Naive B cell (primary cell): ENCODE data around the gene GRAMD1B. TPM values are rescaled to one million over a fixed set of nuclear protein-coding genes. Genes with fewer than 3 reads are reported as not detected.
"Not testable (repeated sequence)": the region's sequence is repeated elsewhere in the genome, so short reads cannot be mapped to it uniquely, and the experiment has no call there.

Experiments used
- ATAC-seq, 2 donors: fragments of 150-1000 bp; cut with Tn5 transposase; 2 replicates each; pipeline ENCODE4 v1.10.0; 2021; ENCODE audit warnings: low read depth in 2 of 2, mild to moderate bottlenecking in 2 of 2, moderate library complexity in 2 of 2
- DNase-seq: peaks from one replicate; pipeline ENCODE4 v3.0.0; 2022
- H3K27ac Mint-ChIP-seq, 6 donors: one replicate each; pipeline ENCODE4 v1.8.0; 2020 to 2022; ENCODE audit warnings: mild to moderate bottlenecking in 6 of 6, mixed read lengths in 6 of 6, moderate library complexity in 5 of 6, inconsistent platforms in 2 of 6
- H3K27me3 Mint-ChIP-seq, 3 donors: one replicate each; pipeline ENCODE4 v1.8.0; 2021 to 2022; ENCODE audit warnings: mixed read lengths in 3 of 3, mild to moderate bottlenecking in 1 of 3
- H3K36me3 Mint-ChIP-seq, 2 donors: one replicate each; pipeline ENCODE4 v1.8.0; 2020 to 2022; ENCODE audit warnings: mixed read lengths in 2 of 2, inconsistent platforms in 1 of 2, mild to moderate bottlenecking in 1 of 2
- H3K4me1 Mint-ChIP-seq, 3 donors: one replicate each; pipeline ENCODE4 v1.8.0; 2020 to 2022; ENCODE audit warnings: mixed read lengths in 3 of 3, inconsistent platforms in 1 of 3, mild to moderate bottlenecking in 1 of 3, moderate library complexity in 1 of 3
- H3K4me3 Mint-ChIP-seq, 8 donors: one replicate each; pipeline ENCODE4 v1.8.0; 2020 to 2022; ENCODE audit warnings: mild to moderate bottlenecking in 8 of 8, mixed read lengths in 8 of 8, moderate library complexity in 8 of 8, inconsistent platforms in 2 of 8
- H3K9me3 Mint-ChIP-seq, 7 donors: one replicate each; pipeline ENCODE4 v1.8.0; 2020 to 2022; ENCODE audit warnings: mixed read lengths in 7 of 7, mild to moderate bottlenecking in 5 of 7, inconsistent platforms in 2 of 7, moderate library complexity in 1 of 7
- polyA plus RNA-seq, 6 donors: library from polyadenylated mRNA; unstranded; fragments of 300-500 nt; fragmentation: Illumina TruSeq; gene quantifications; one replicate each; pipeline ENCODE4 v1.2.3, GENCODE V29; 2021; ENCODE audit warnings: low read depth in 6 of 6

Gene GRAMD1B
- polyA plus RNA-seq, 6 donors from 2014 or later, result 0.84 TPM; not detected in 5

DNA sequence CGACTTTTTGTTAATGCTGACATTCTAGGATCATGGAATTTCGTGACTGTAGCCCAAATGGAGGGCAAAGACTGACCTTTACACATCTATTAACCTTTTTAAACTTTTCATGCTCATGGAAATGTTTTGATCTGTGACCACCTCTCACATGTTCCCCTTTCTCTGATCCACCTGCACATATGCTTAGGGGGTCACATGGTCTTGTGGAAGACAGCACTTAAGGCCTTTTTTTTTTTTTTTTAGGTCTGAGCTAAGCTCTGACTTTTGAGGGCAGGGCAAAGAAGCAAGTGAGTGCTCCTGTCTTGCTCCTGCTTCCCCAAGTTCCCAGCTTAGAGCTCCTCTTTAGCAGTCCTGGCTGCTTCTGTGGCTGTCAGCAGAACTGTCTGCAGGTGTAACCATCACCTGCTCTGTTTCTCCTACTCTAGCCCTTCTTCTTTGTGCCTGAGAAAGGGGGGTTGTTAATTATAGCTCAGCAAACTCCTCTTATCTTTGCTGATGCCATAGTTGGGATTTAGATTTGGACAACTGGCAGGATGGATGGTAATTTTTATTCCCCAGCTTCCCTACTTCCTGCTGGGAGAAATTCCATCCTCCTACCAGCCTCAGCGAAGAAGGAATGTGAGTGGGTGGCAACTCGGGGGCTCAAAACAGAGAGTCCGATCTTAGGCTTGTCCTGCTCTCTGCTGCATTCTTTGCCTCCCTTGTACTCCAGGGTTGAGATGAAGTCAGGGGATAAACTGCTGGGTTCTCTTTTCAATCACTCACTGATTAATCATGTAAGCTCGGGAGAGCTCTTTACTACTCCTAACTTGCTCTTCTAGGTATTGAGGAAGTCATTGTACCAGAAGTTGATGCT, 64.4 kb downstream of the GRAMD1B start:
- no peaks in the 10 kb centered on the region for H3K36me3 Mint-ChIP-seq
- DNase-seq (no peak), ATAC-seq (peak; percentile 39 to 42)
- H3K27ac Mint-ChIP-seq, result peak overlapping the region in 1 of 6 donors; percentile 67
- H3K4me1 Mint-ChIP-seq, result no peaks in the 10 kb centered on the region
- peak overlapping the region in 1 of 8 donors; percentile 35 for H3K4me3 Mint-ChIP-seq
- H3K9me3 Mint-ChIP-seq, result no peaks in the 10 kb centered on the region
- H3K27me3 Mint-ChIP-seq, result no peaks in the 10 kb centered on the region

DNA sequence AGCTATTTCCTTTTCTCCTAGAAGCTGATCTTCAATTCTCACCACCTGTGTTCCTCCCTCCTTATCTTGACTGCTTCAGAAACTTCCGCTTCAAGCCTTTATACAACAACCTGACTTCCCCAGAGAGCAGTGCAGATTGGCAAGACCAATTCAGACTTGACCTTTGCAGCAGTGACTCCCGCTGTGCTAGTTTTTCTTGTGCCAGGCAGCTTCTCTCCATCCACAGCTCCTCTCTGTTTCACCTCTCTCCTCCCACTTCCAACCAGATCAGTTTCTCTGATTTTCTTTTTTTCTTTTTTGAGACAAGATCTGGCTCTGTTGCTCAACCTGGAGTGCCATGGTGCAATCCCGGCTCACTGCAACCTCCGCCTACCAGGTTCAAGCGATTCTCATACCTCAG, 74.3 kb downstream of the GRAMD1B start:
- no peak overlapping the region for H3K4me3 Mint-ChIP-seq
- no peaks in the 10 kb centered on the region for H3K36me3 Mint-ChIP-seq
- peaks cover 0 to 9% (median 4%) of the 10 kb centered on the region in 3 donors for H3K4me1 Mint-ChIP-seq
- no peaks in the 10 kb centered on the region for H3K9me3 Mint-ChIP-seq
- H3K27me3 Mint-ChIP-seq, result no peaks in the 10 kb centered on the region
- ATAC-seq (no peak), DNase-seq (no peak)
- no peak overlapping the region for H3K27ac Mint-ChIP-seq

DNA sequence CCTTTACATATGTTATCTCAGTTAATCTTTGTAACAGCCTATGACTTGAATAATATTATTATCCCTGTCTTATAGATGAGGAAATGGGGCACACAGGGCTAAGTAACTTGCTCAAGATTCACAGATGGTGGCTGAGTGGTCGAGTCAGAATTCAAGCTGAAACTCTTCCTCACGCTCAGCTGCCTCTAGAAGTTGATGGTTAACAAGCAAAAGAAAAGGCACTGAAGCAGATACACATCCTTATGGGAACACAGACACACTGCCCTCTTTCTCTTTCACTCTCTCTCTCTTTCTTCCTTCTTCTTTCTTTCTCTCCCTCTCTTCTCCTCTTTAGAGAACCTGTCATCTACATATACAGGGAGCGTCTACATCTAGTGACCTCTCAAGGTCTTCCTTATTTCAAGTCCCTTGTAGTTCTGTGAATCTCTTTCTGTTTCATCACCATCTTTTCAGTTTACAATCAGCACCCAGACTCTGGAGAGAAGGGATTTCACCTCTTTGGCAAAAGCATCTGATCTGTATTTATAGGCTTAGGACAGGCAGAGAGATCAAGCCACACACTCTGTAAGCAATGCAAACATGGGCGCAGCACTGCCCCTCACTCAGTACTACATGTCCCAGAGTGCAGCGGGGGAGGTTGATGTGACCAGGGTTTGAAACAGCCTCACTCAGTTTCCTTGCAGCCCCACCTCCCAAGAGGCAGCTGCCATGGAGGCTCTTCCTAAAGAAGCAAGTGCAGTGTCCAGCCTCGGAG, 75.7 kb downstream of the GRAMD1B start:
- Mint-ChIP-seq H3K27ac (no peak overlapping the region), H3K4me3 (no peak overlapping the region)
- no peak for ATAC-seq

DNA sequence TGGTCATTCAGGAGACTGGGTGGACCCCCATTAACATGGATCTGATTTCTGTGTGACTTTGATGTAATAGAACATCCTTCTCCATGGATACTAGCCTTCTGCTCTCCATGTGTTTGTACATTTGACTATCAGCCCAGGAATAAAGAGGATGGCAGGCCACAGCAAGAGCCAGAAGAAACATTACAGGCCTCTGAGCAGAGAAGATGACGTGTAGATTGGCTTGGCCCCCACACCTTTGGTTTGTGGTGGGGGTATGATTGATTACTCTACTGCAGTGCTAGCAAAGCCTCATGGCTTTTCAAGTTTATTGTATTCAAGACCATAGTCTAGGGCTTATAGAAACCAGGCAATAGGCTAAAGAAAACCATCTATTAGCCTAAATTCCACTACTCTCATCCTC, 77.0 kb downstream of the GRAMD1B start:
- H3K4me1 Mint-ChIP-seq, result peaks cover 4 to 9% (median 5%) of the 10 kb centered on the region in 3 donors
- no peak overlapping the region for H3K4me3 Mint-ChIP-seq
- no peak overlapping the region for H3K27ac Mint-ChIP-seq
- H3K36me3 Mint-ChIP-seq, result no peaks in the 10 kb centered on the region
- ATAC-seq (no peak), DNase-seq (no peak)
- H3K9me3 Mint-ChIP-seq, result no peaks in the 10 kb centered on the region
- H3K27me3 Mint-ChIP-seq, result peaks cover 0 to 7% (median 1%) of the 10 kb centered on the region in 3 donors

More for the DNA sequence above, 75.7 kb downstream of the GRAMD1B start:
- H3K9me3 Mint-ChIP-seq, result no peaks in the 10 kb centered on the region
- no peaks in the 10 kb centered on the region for H3K36me3 Mint-ChIP-seq
- DNase-seq, result no peak
- peaks cover 0 to under 1% (median 0%) of the 10 kb centered on the region in 3 donors for H3K27me3 Mint-ChIP-seq
- peaks cover 0 to 9% (median 4%) of the 10 kb centered on the region in 3 donors for H3K4me1 Mint-ChIP-seq

DNA sequence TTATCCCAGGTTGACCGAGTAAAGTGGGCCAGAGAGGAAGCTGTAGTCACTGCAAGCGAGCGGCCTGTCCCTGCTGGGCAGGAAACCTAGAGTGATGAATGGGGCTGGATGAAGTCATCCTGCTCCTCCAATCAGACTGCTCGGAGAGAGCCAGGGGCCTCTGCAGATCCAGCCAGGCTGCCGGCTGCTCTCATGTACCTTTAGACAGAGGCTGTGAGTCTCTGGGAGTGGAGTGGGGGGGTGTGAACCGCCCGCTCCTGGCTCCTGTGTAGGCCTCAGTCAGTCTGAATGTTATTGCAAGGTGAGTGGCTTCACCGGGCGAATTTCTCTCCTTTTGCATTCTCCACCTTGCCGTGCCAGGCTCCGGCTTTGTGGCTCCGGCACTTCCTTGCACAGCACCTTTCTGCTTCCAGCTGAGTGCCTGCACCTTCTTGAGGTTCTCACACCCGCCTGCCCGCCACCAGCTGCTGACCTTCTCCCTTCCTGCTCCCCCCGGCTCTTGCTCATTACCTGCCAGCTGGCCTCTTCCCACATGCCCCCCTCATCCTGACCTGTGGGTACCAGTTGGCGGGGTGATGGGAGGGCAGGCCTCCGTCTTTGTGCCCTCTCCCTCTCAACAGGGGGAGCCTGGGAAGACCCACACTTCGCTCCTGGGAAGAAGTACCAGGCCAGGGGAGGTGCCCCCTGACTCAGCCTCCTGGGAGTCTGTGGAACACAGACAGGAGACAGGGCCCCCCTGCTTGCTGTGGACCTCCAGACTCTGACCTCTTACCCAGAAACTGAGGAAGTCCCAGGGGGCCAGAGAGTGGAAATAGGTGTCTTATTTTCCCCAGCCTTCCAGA, 79.9 kb downstream of the GRAMD1B start:
- H3K27me3 Mint-ChIP-seq, result peaks cover 0 to 7% (median 4%) of the 10 kb centered on the region in 3 donors
- DNase-seq, result no peak
- peaks cover 0 to 5% (median 4%) of the 10 kb centered on the region in 3 donors for H3K4me1 Mint-ChIP-seq
- no peak overlapping the region for H3K27ac Mint-ChIP-seq
- H3K9me3 Mint-ChIP-seq, result no peaks in the 10 kb centered on the region
- no peak overlapping the region for H3K4me3 Mint-ChIP-seq
- H3K36me3 Mint-ChIP-seq, result no peaks in the 10 kb centered on the region
- no peak for ATAC-seq

DNA sequence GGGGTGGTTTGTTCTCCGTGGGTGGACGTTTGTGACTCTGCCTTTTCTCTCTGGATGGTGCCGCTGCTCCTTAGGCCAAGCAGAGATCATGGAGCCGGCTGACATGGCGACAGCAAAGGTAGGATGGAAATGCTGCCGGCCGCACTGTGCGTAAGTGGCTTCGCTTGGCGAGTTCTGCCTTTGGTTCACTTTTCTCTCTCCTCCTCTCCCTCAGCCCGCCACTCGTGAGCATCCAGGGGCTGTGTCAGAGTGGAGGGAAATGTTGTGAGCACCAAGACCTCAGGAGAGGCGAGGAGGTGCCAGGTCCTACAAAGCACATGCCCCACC, 80.5 kb downstream of the GRAMD1B start:
- no peaks in the 10 kb centered on the region for H3K9me3 Mint-ChIP-seq
- ATAC-seq (no peak), DNase-seq (no peak)
- no peak overlapping the region for H3K4me3 Mint-ChIP-seq
- H3K36me3 Mint-ChIP-seq, result no peaks in the 10 kb centered on the region
- peaks cover 0 to 7% (median 4%) of the 10 kb centered on the region in 3 donors for H3K27me3 Mint-ChIP-seq
- H3K27ac Mint-ChIP-seq, result no peak overlapping the region
- peaks cover 0 to 5% (median 3%) of the 10 kb centered on the region in 3 donors for H3K4me1 Mint-ChIP-seq

DNA sequence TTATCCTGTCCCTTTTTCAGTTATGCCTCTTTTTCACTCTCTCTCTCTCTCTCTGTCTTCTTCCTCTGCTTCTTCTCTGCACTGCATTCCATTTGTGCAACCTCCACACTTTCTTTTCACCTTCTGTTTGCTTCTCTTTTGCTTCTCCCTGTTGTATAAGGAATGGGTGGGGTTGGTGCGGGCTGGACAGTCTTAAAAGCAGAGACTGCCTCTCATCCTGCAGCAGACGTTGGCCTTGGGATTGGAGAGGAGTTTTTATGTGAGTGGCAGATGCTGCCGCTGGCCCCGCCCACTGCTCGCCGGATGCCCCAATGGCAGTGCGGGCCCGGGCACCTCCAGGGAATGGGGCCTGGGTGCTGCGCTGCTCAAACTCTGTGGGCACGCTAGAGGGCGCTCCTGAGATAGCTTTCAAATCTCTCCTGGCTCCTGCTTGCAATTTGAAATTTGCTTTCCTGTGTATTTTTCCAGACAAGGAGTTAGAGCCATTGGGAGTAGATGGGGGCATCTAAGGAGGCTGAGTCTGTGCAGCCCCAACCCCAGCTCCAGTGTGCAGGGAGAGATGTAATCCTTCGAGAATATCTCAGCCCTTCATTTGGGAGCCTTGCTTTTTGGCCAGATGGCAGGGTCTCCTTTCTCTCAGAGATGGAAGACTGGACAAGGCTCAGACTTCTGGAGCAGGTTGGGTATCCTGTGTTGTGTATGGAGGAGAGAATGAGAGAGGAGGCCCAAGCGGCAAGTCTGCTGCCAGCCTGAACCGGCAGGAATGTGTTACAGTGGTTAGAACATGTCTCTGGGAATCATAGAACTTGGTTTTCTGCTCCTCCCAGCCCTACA, 81.2 kb downstream of the GRAMD1B start:
- Mint-ChIP-seq H3K27me3 (peaks cover 0 to 7% (median 4%) of the 10 kb centered on the region in 3 donors), H3K36me3 (no peaks in the 10 kb centered on the region), H3K4me3 (no peak overlapping the region), H3K27ac (peak overlapping the region in 1 of 6 donors; percentile 63), H3K4me1 (peaks cover 0 to 5% (median 0%) of the 10 kb centered on the region in 3 donors), H3K9me3 (no peaks in the 10 kb centered on the region)
- ATAC-seq (peak; percentile 60 to 79), DNase-seq (peak; percentile 39)

DNA sequence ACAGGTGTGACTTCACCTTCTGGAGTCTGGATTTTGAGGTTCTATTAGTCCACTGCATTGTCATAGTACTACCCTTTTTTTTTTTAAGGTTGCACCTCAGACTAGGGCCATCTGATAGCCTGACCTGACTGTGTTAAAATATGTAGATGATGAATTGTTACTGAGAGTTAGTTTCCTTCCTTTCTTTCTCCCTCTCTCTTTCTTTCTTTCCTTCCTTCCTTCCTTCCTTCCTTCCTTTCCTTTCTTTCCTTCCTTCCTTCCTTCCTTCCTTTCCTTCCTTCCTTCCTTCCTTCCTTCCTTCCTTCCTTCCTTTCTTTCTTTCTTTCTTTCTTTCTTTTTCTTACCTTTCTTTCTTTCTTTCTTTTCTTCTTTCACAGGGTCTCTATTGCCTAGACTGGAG, 83.2 kb downstream of the GRAMD1B start:
- H3K4me1 Mint-ChIP-seq, result peaks cover 9 to 17% (median 12%) of the 10 kb centered on the region in 3 donors
- not testable (repeated sequence) for DNase-seq, H3K27ac Mint-ChIP-seq, H3K4me3 Mint-ChIP-seq, H3K27me3 Mint-ChIP-seq, ATAC-seq, H3K9me3 Mint-ChIP-seq, H3K36me3 Mint-ChIP-seq

DNA sequence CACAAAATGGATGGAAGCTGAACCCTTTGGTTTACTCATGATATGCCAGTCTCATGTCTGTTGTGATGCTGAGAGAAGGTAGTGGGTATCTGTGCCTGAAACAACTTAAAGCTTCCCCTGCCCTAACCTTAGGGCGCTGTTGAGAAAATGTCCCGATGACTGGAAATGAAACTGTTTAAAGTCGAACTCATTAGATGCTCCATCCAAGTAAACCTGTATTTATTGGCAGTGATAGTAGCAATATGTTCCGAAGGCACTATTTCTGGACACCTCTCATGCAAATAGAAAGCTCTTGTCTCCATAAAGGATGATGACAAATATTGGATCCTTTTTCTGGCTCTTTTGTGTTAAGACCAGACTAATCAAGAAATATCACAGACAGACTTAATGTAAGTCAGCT, 86.2 kb downstream of the GRAMD1B start:
- DNase-seq, result no peak
- no peak for ATAC-seq
- Mint-ChIP-seq H3K4me3 (no peak overlapping the region), H3K4me1 (peaks cover 12 to 21% (median 14%) of the 10 kb centered on the region in 3 donors), H3K36me3 (no peaks in the 10 kb centered on the region), H3K27me3 (peaks cover 0 to 4% (median 1%) of the 10 kb centered on the region in 3 donors), H3K9me3 (peaks cover 0 to 6% (median under 1%) of the 10 kb centered on the region in 7 donors), H3K27ac (no peak overlapping the region)

DNA sequence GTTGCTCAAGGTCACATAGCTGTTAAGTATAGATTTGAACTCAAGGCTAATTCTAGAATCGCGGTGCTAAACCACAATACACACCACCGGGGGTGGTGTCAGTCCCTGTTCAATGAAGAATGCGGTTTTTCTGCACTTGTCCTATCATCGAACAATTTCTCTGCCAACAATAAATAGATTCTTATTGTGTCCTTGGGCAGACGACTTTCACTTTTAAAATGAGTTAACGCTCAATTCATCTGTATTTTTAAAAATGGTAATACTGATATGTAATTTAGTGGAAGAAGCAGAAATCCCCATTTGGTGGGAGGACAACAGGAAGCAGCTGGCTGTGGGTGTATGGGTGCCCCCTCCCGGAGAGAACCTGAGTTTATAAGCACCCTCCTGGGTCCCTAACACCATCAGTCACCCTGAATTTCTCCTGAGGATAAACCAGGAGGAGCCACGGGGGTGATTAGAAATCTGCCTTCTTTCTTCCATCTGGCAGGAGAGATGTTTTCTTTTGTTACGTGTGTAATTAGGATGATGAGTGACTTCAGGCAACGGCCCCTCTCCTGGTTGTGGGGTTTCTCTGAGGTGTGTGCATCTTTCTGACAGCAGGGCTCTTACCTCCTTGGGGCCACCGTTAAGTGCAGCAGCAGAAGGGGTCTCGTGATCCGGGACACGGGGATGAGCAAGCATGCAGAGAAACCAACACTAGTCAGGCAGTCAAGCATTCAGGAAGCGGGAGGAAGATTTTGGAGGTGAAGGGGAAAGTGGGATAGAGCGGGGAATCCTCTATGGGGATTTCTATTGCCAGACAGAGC, 87.7 kb downstream of the GRAMD1B start:
- no peaks in the 10 kb centered on the region for H3K27me3 Mint-ChIP-seq
- H3K4me3 Mint-ChIP-seq, result peak overlapping the region in 4 of 8 donors; percentile 31 to 81 (median 60)
- H3K9me3 Mint-ChIP-seq, result peaks cover 0 to 13% (median 3%) of the 10 kb centered on the region in 7 donors
- no peaks in the 10 kb centered on the region for H3K36me3 Mint-ChIP-seq
- peaks cover 10 to 21% (median 14%) of the 10 kb centered on the region in 3 donors for H3K4me1 Mint-ChIP-seq
- peak overlapping the region in 4 of 6 donors; percentile 16 to 65 (median 50) for H3K27ac Mint-ChIP-seq
- ATAC-seq, result peak in 1 of 2 donors; percentile 49
- DNase-seq, result no peak

DNA sequence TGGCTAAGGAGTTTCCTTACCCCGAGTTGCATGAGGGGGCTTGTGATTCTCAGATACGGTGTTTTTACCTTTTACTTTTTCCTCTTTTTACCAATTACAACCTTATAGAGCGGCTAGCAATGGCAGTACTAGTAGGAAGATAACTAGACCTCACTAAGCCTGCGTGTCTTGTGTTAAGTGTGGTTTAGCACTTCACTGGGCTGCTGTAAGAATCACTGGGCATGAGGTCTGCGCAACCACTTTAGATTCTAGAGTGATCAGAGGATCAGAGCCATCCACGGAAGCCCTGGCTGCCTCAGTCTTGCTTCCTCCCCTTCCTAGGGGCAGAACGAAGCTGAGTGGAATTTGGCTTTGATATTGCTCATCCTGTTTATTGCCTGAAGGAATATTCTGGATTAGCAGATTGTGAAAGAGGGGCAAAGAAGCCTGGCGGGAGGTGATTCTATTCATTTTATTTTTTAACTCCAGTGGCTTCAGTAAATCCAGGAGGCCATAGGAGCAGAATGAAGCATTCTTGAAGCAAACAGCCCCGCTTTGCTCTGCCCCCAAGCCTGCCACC, 88.5 kb downstream of the GRAMD1B start:
- H3K27ac Mint-ChIP-seq, result peak overlapping the region in 2 of 6 donors; percentile 36 to 37
- no peaks in the 10 kb centered on the region for H3K36me3 Mint-ChIP-seq
- H3K9me3 Mint-ChIP-seq, result peaks cover 0 to 13% (median 3%) of the 10 kb centered on the region in 7 donors
- peaks cover 10 to 21% (median 14%) of the 10 kb centered on the region in 3 donors for H3K4me1 Mint-ChIP-seq
- peak overlapping the region in 3 of 8 donors; percentile 8 to 80 (median 74) for H3K4me3 Mint-ChIP-seq
- ATAC-seq (peak in 1 of 2 donors; percentile 54), DNase-seq (no peak)
- no peaks in the 10 kb centered on the region for H3K27me3 Mint-ChIP-seq
